ENCODE data around the gene RAPGEF6.

DNA sequence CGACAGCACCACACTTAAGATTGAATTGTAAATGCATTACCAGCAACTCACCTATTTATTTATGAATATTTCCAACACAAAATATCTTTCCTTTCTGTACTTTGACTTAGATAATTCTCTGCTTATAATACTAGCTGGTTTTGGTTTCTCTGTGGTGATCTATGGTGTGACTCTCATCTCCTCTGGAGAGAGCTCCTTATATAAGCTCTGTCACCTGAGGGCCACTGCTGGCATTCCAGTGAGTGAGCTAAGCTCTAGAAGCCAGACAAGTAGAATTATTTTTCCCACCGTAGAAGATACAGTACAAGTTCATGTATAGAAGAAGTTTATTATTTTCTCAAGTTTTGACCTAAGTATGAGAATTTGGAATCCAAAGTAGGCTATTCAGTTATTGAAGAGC is 259.7 kb downstream of the RAPGEF6 start:
- TF ChIP-seq POLR2A (IDR thresholded peaks at IDR 0.05) (no peak), POLR2AphosphoS5 (IDR thresholded peaks at IDR 0.05) (no peak)
- TF ChIP-seq, protein P1, sequence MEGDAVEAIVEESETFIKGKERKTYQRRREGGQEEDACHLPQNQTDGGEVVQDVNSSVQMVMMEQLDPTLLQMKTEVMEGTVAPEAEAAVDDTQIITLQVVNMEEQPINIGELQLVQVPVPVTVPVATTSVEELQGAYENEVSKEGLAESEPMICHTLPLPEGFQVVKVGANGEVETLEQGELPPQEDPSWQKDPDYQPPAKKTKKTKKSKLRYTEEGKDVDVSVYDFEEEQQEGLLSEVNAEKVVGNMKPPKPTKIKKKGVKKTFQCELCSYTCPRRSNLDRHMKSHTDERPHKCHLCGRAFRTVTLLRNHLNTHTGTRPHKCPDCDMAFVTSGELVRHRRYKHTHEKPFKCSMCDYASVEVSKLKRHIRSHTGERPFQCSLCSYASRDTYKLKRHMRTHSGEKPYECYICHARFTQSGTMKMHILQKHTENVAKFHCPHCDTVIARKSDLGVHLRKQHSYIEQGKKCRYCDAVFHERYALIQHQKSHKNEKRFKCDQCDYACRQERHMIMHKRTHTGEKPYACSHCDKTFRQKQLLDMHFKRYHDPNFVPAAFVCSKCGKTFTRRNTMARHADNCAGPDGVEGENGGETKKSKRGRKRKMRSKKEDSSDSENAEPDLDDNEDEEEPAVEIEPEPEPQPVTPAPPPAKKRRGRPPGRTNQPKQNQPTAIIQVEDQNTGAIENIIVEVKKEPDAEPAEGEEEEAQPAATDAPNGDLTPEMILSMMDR (IDR thresholded peaks at IDR 0.05), result no peak
